GM12891 (cell line): ENCODE data around the gene SPDYC.

Experiments used
- DNase-seq: peaks from one replicate; pipeline ENCODE4 v3.0.0; 2011; ENCODE audit warnings: low spot score; ENCODE audit not compliant: insufficient read length
- FAIRE-seq: peaks from 2 replicates; lab custom pipeline; 2011; peaks lifted over from hg19 to GRCh38; lab: Jason Lieb, UNC
- PAX5 ChIP-seq: IDR thresholded peaks from 2 replicates; pipeline ENCODE4 v1.6.1; 2011; ENCODE audit warnings: low read length, moderate library complexity, mild to moderate bottlenecking; ENCODE audit not compliant: insufficient read depth, severe bottlenecking
- POLR2A ChIP-seq: IDR thresholded peaks from 2 replicates; pipeline ENCODE4 v1.6.1; 2011; ENCODE audit warnings: low read depth, low read length, control low read depth
- POLR2AphosphoS5 ChIP-seq: IDR thresholded peaks from 2 replicates; pipeline ENCODE4 v1.6.1; 2011; ENCODE audit warnings: low read depth, low read length, control low read depth
- POU2F2 ChIP-seq: IDR thresholded peaks from 2 replicates; pipeline ENCODE4 v1.6.1; 2011; ENCODE audit warnings: low read depth, mild to moderate bottlenecking, control low read depth, low read length, moderate library complexity
- SPI1 ChIP-seq: IDR thresholded peaks from 2 replicates; pipeline ENCODE4 v1.6.1; 2011; ENCODE audit warnings: low read depth, low read length, control low read depth
- TAF1 ChIP-seq: IDR thresholded peaks from 2 replicates; pipeline ENCODE4 v1.6.1; 2011; ENCODE audit warnings: low read depth, low read length, control low read depth

The SPDYC gene

GRCh38 chr11:65128182-65129145 lies 41.6 kb upstream of the SPDYC start:
- no peak for DNase-seq
- no peak for TF ChIP-seq PAX5
- 0 out of 2 replicates have a peak, but pooled peaks have one; percentile 36 for TF ChIP-seq POLR2AphosphoS5
- no peak for TF ChIP-seq TAF1
- peak; percentile 45; the same call in 1 of the 2 replicates for TF ChIP-seq POLR2A
- TF ChIP-seq SPI1, result no peak
- no peak for TF ChIP-seq POU2F2
- no peak for FAIRE-seq

DNA sequence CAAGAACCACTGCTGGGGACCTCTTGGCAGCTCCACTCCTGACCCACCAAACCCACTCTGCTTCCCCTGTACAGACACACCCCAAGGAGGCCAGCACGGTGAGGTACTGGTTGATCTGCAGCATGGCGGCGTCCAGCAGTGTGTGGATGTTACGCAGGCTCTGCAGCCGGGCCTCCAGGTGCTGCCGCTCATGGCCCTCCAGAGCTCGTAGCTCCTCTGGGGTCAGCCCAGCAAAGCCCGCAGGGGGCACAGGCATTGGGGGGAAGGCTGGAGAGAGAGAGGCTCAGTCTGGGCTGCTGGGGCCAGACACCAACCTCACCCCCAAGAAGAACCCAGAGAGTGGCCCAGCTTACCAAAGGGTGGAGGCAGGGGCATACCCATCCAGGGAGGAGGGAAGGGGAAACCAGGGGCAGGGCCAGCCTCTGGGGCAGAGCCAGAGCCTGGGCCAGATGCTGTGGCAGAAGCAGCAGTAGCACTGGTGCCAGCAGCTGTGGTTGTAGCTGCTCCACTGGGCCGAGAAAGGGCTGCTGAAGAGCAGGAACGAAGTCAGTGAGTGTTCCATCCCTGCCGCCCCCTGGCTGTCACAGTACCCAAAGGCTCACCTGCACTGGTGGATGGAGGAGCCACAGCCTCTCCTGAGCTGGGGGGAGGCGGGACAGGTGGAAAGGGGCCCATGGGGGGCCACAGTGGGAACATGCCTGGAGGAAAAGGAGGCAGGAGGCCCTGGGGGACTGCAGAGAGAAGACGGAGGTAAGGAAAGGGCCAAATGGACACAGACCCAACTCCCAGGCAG lies 40.2 kb upstream of the SPDYC start:
- TF ChIP-seq POLR2A, result no peak
- TF ChIP-seq POLR2AphosphoS5, result no peak
- no peak for TF ChIP-seq PAX5
- TF ChIP-seq SPI1, result no peak
- no peak for TF ChIP-seq TAF1
- TF ChIP-seq POU2F2, result no peak
- DNase-seq (no peak), FAIRE-seq (no peak)

GRCh38 chr11:65130631-65131416 lies 39.2 kb upstream of the SPDYC start:
- DNase-seq (no peak), FAIRE-seq (no peak)
- TF ChIP-seq POLR2AphosphoS5 (no peak), PAX5 (no peak), SPI1 (no peak), POU2F2 (no peak), POLR2A (no peak), TAF1 (no peak)

DNA sequence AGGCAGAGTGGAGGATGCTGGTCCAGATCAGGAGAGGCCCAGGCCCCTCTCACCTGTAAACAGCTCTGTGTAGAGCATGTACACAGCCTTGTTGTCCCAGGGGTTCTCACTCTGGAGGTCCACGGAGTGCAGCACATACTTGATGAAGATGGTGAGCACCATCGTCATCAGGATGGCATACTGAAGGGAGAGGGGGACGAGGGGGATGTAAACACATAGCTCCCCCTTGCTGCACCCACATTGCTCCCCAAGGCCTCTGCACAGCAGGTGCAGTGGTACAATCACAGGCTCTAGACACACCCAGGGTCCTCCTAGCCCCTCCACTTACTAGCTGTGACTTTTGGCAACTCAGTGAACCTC lies 38.6 kb upstream of the SPDYC start:
- FAIRE-seq (no peak), DNase-seq (no peak)
- TF ChIP-seq PAX5 (no peak), POU2F2 (no peak), POLR2AphosphoS5 (no peak), POLR2A (no peak), TAF1 (no peak)

DNA sequence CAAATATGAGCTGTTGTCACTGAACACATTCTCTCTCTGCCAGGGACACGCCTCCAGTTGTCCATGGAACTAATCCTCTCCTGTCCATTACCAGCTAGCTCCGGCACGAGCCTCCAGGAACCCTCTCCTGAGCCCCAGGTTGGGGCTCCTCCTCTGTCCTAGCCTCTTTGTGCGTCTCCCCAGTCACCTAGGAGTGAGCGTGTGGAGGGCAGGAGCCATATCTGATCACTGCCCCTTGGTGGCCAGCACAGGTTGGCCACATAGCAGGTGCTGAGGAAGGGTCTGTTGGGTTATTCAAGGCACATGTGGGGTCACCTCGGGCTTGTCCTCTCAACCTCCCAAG lies 38.2 kb upstream of the SPDYC start:
- DNase-seq (no peak), FAIRE-seq (no peak)
- TF ChIP-seq POU2F2, result no peak
- no peak for TF ChIP-seq PAX5
- no peak for TF ChIP-seq POLR2AphosphoS5
- TF ChIP-seq SPI1, result no peak
- no peak for TF ChIP-seq TAF1
- no peak for TF ChIP-seq POLR2A

DNA sequence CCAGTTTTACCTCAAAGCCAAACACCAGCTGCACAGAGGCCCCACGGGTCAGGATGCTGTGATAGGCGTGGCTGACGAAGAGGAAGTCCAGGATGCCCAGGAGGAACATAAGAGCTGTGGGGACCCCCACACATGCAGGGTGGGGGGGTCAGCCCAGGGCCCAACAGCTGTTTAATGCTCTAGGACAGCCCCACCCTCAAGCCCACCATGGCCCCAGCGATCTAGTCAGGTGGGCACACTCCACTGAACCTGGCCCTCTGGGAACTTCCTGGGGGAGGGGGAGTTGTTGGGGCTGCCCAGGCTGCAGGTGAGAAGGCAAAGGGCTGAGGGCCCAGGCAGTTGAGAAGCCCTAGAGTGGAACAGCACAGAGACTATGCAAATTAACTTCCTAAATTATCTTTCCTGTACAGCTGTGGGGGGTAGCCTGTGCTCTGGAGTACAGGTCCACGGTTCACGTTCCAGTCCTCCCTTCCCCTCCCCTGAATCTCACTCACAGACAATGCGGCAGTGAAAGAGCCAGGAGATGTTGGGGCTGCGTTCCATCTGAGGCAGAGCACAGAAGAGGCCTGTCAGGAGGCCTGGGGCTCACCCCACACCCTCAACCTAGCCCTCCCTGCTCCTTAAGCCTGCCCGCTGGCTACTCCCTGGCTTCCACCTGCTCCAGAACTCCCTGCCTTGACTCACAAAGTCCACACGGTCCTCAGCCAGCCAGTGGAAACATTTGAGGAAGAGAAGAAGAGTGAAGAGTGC lies 37.6 kb upstream of the SPDYC start:
- DNase-seq, result no peak
- peak; percentile 92 for FAIRE-seq
- TF ChIP-seq PAX5, result peak; percentile 64
- no peak for TF ChIP-seq SPI1
- peak; percentile 96 for TF ChIP-seq POU2F2
- no peak for TF ChIP-seq TAF1
- no peak for TF ChIP-seq POLR2A
- peak; percentile 4; the same call in 1 of the 2 replicates for TF ChIP-seq POLR2AphosphoS5

DNA sequence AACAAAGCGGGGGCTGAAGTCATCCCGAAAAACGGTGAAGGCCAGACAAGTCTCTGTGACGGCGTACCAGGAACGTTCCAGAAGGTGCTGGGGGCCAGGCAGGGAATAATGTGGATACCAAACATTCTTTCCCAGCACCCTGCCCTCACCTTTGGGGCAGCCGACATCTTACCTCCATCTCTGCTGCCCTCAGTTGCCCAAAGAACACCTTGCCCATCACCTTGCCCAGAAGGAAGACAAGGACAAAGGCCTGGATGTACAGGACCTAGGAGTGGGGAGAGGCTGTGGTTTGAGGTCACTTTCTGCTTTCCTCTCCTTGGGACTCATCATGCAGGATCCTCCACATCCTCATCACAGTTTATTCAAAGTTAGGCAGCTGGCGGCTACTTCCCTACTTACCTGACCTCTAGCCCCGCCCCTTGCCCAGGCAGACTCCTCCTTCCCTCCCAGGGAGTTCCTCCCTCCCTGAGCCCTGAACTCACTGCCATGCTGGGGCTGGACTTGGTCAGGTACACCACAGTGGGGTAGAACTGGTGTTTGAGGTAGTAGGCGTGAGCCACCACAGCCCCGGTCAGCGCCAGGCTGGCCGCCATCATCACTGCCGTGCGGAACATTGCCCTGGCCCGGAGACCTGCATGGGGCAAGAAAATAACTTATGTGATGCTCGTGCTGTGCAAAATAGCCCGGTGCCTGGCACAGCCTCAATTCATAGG lies 36.9 kb upstream of the SPDYC start:
- DNase-seq (no peak), FAIRE-seq (peak; percentile 87)
- TF ChIP-seq SPI1 (peak; percentile 60), POLR2A (peak; percentile 38; the same call in 1 of the 2 replicates), TAF1 (no peak), POLR2AphosphoS5 (0 out of 2 replicates have a peak, but pooled peaks have one; percentile 15), POU2F2 (0 out of 2 replicates have a peak, but pooled peaks have one; percentile 27), PAX5 (no peak)
